HG02678 (cell line): Measurements from ENCODE around the gene FXYD4.
A peak's percentile ranks its signal among the peaks of the same experiment; 100 is the strongest.

Source experiments
- ATAC-seq: cut with Tn5 transposase; IDR thresholded peaks from one replicate; pipeline ENCODE4 v1.9.1; 2021; ENCODE audit warnings: mild to moderate bottlenecking, moderate library complexity; ENCODE audit not compliant: unreplicated experiment

FXYD4 gene

GRCh38 chr10:43343126-43343525 is 28.3 kb upstream of the FXYD4 start:
- ATAC-seq: no peak

- no peak for ATAC-seq
Observed at GRCh38 chr10:43344051-43344450, 27.4 kb upstream of the FXYD4 start.

- no peak for ATAC-seq
Observed at GRCh38 chr10:43347997-43348396, 23.4 kb upstream of the FXYD4 start.

- peak; percentile 99 for ATAC-seq
Observed at GRCh38 chr10:43348511-43349312, 22.7 kb upstream of the FXYD4 start.

GRCh38 chr10:43350156-43350555 is 21.3 kb upstream of the FXYD4 start:
- ATAC-seq: no peak

GRCh38 chr10:43350686-43351085 is 20.8 kb upstream of the FXYD4 start:
- no peak for ATAC-seq

GRCh38 chr10:43351301-43351700 is 20.1 kb upstream of the FXYD4 start:
- no peak for ATAC-seq

- ATAC-seq: no peak
Observed at GRCh38 chr10:43352951-43353350, 18.5 kb upstream of the FXYD4 start.

- no peak for ATAC-seq
Observed at GRCh38 chr10:43353495-43354329, 17.7 kb upstream of the FXYD4 start.

- no peak for ATAC-seq
Observed at GRCh38 chr10:43354330-43354635, 17.2 kb upstream of the FXYD4 start.

GRCh38 chr10:43354879-43355380 is 16.5 kb upstream of the FXYD4 start:
- ATAC-seq: no peak

- no peak for ATAC-seq
Observed at GRCh38 chr10:43355749-43356371, 15.6 kb upstream of the FXYD4 start.

GRCh38 chr10:43360086-43360485 is 11.3 kb upstream of the FXYD4 start:
- no peak for ATAC-seq

GRCh38 chr10:43361547-43362190 is 9.8 kb upstream of the FXYD4 start:
- ATAC-seq: no peak

GRCh38 chr10:43362191-43362839 is 9.1 kb upstream of the FXYD4 start:
- ATAC-seq: peak; percentile 98

GRCh38 chr10:43365001-43365400 is 6.4 kb upstream of the FXYD4 start:
- no peak for ATAC-seq

GRCh38 chr10:43369921-43370320 is 1.5 kb upstream of the FXYD4 start:
- ATAC-seq: no peak

- no peak for ATAC-seq
Observed at GRCh38 chr10:43370671-43371215, 693 bp upstream of the FXYD4 start.

- ATAC-seq: no peak
Observed at GRCh38 chr10:43372765-43373361, 1.4 kb downstream of the FXYD4 start.

GRCh38 chr10:43373461-43373860 is 2.0 kb downstream of the FXYD4 start:
- no peak for ATAC-seq
